IMR-90 (cell line): ENCODE measurements around the gene RSBN1L. TPM values are rescaled to one million over a fixed set of nuclear protein-coding genes. Genes with fewer than 3 reads are reported as not detected.

ENCODE experiments used
- ATAC-seq: fragments of 200-7000 bp; cut with Tn5 transposase; 2 replicates; pipeline ENCODE4 v1.9.1; 2020; ENCODE audit warnings: low read depth, mild to moderate bottlenecking, moderate library complexity
- BruUV-seq: library from RNA; stranded (reverse); fragments of 400-500 nt; replicated peaks from 2 replicates; lab custom pipeline; 2021; lab: Mats Ljungman, UMichigan
- CTCF ChIA-PET: fragments of 300-600 bp; formaldehyde crosslinking; extraction: SDS; loops from one replicate; lab custom pipeline; 2021; ENCODE audit warnings: antibody characterized with exemption; lab: Yijun Ruan, JAX
- POLR2A ChIA-PET: fragments of 300-600 bp; sonication (Branson Sonifier 250); formaldehyde crosslinking; loops from one replicate; lab custom pipeline; 2022; ENCODE audit warnings: antibody characterized with exemption; ENCODE audit not compliant: unreplicated experiment; lab: Charles Lee
- DNase-seq: peaks from one replicate; pipeline ENCODE4 v3.0.0; 2013
- H2AFZ ChIP-seq: replicated peaks from 2 replicates; pipeline ENCODE3; 2013; ENCODE audit warnings: low read length, mild to moderate bottlenecking; ENCODE audit not compliant: poor library complexity
- H2AK5ac ChIP-seq: 2 replicates; pipeline ENCODE4 v1.6.1; 2013; ENCODE audit warnings: low read depth, low read length, inconsistent platforms
- H2AK9ac ChIP-seq: replicated peaks from 2 replicates; pipeline ENCODE3; 2013; ENCODE audit warnings: mild to moderate bottlenecking, low read depth, low read length, moderate library complexity; ENCODE audit not compliant: poor library complexity
- H2BK120ac ChIP-seq: 2 replicates; pipeline ENCODE4 v1.6.1; 2013; ENCODE audit warnings: low read depth, low read length, inconsistent platforms
- H2BK15ac ChIP-seq: 3 replicates; pipeline ENCODE4 v1.6.1; 2013; ENCODE audit warnings: low read depth, low read length, inconsistent platforms
- H2BK20ac ChIP-seq: 2 replicates; pipeline ENCODE4 v1.6.1; 2013; ENCODE audit warnings: low read depth, mild to moderate bottlenecking, inconsistent platforms, low read length, moderate library complexity
- H2BK5ac ChIP-seq: 2 replicates; pipeline ENCODE4 v1.6.1; 2013; ENCODE audit warnings: mild to moderate bottlenecking, low read depth, low read length, inconsistent platforms; ENCODE audit not compliant: poor library complexity, severe bottlenecking
- H3K14ac ChIP-seq: replicated peaks from 2 replicates; pipeline ENCODE4 v1.6.1; 2013; ENCODE audit warnings: low read depth, low read length, inconsistent platforms
- H3K18ac ChIP-seq: 2 replicates; pipeline ENCODE4 v1.6.1; 2013; ENCODE audit warnings: low read depth, low read length, control low read depth
- H3K23ac ChIP-seq: 2 replicates; pipeline ENCODE4 v1.6.1; 2013; ENCODE audit warnings: low read depth, low read length, inconsistent platforms
- H3K27ac ChIP-seq: 2 replicates; pipeline ENCODE4 v1.5.1; 2013; ENCODE audit warnings: mild to moderate bottlenecking, control low read depth, low read length; ENCODE audit not compliant: insufficient read depth
- H3K27me3 ChIP-seq: 2 replicates; pipeline ENCODE4 v1.6.1; 2013; ENCODE audit warnings: low read length; ENCODE audit not compliant: control insufficient read depth, insufficient read depth
- H3K36me3 ChIP-seq: 2 replicates; pipeline ENCODE4 v1.6.1; 2013; ENCODE audit warnings: low read length, mixed read lengths; ENCODE audit not compliant: control insufficient read depth, insufficient read depth
- H3K4ac ChIP-seq: 2 replicates; pipeline ENCODE4 v1.6.1; 2013; ENCODE audit warnings: low read depth, low read length, inconsistent platforms
- H3K4me1 ChIP-seq: 2 replicates; pipeline ENCODE4 v1.6.1; 2013; ENCODE audit warnings: low read length, mixed read lengths; ENCODE audit not compliant: control insufficient read depth, insufficient read depth
- H3K4me2 ChIP-seq: 2 replicates; pipeline ENCODE4 v1.6.1; 2013; ENCODE audit warnings: low read depth, mild to moderate bottlenecking, control low read depth, low read length, moderate library complexity
- H3K4me3 ChIP-seq: 2 replicates; pipeline ENCODE4 v1.5.1; 2013; ENCODE audit warnings: low read depth, mild to moderate bottlenecking, control low read depth, low read length, moderate library complexity; ENCODE audit not compliant: insufficient read depth
- H3K56ac ChIP-seq: 2 replicates; pipeline ENCODE4 v1.6.1; 2013; ENCODE audit warnings: low read length, inconsistent platforms; ENCODE audit not compliant: insufficient read depth; ENCODE audit errors: extremely low read depth
- H3K79me1 ChIP-seq, 2 experiments: 2 replicates each; pipeline ENCODE4 v1.6.1; 2013; ENCODE audit warnings: low read length in 2 of 2, inconsistent platforms in 1 of 2, low read depth in 1 of 2
- H3K9ac ChIP-seq: 2 replicates; pipeline ENCODE4 v1.6.1; 2013; ENCODE audit warnings: low read depth, low read length, control low read depth
- H3K9me1 ChIP-seq: 2 replicates; pipeline ENCODE4 v1.6.1; 2013; ENCODE audit warnings: low read length, inconsistent platforms; ENCODE audit not compliant: insufficient read depth
- H3K9me3 ChIP-seq: 2 replicates; pipeline ENCODE4 v1.6.1; 2013; ENCODE audit warnings: low read length; ENCODE audit not compliant: control insufficient read depth, insufficient read depth
- H4K20me1 ChIP-seq: 2 replicates; pipeline ENCODE4 v1.6.1; 2013; ENCODE audit warnings: low read length, inconsistent platforms; ENCODE audit not compliant: insufficient read depth
- H4K5ac ChIP-seq: 2 replicates; pipeline ENCODE4 v1.6.1; 2013; ENCODE audit warnings: mild to moderate bottlenecking, low read depth, low read length, control low read depth
- H4K8ac ChIP-seq, 2 experiments: 2 replicates each; pipeline ENCODE4 v1.6.1; 2013; ENCODE audit warnings: low read depth in 2 of 2, low read length in 2 of 2, control low read depth in 1 of 2, inconsistent platforms in 1 of 2
- H4K91ac ChIP-seq: 2 replicates; pipeline ENCODE4 v1.6.1; 2013; ENCODE audit warnings: low read depth, low read length, inconsistent platforms; ENCODE audit not compliant: insufficient read depth
- BHLHE40 ChIP-seq: fragments of 150-350 bp; IDR thresholded peaks from 2 replicates; pipeline ENCODE4 v1.6.1; 2016; ENCODE audit warnings: mild to moderate bottlenecking, low read depth, low read length
- CEBPB ChIP-seq: IDR thresholded peaks from 2 replicates; pipeline ENCODE4 v1.6.1; 2012; ENCODE audit warnings: low read depth, low read length, improper control_type of control experiment
- CHD1 ChIP-seq: IDR thresholded peaks from 2 replicates; pipeline ENCODE4 v1.6.1; 2012; ENCODE audit warnings: low read depth, low read length, improper control_type of control experiment
- CTCF ChIP-seq: conservative IDR thresholded peaks from 2 replicates; pipeline ENCODE4 v1.5.1; 2012; ENCODE audit warnings: mild to moderate bottlenecking, low read depth, low read length, improper control_type of control experiment
- ELK1 ChIP-seq: fragments of 150-350 bp; IDR thresholded peaks from 2 replicates; pipeline ENCODE4 v1.6.1; 2016; ENCODE audit warnings: low read depth, mild to moderate bottlenecking, low read length, moderate library complexity, borderline replicate concordance
- MXI1 ChIP-seq: IDR thresholded peaks from 2 replicates; pipeline ENCODE4 v1.6.1; 2012; ENCODE audit warnings: low read depth, mild to moderate bottlenecking, low read length, moderate library complexity, borderline replicate concordance
- RAD21 ChIP-seq: IDR thresholded peaks from 2 replicates; pipeline ENCODE4 v1.6.1; 2012; ENCODE audit warnings: low read length, improper control_type of control experiment
- RCOR1 ChIP-seq: IDR thresholded peaks from 2 replicates; pipeline ENCODE4 v1.6.1; 2012; ENCODE audit warnings: mild to moderate bottlenecking, low read length, improper control_type of control experiment; ENCODE audit not compliant: insufficient replicate concordance
- WGBS, 2 experiments: methylation state at CpG; one replicate each; pipeline versions ENCODE4 v1.1.5 to v1.1.7; 2013; ENCODE audit warnings: missing lambda C conversion rate in 2 of 2; ENCODE audit not compliant: insufficient read length in 1 of 2; ENCODE audit errors: extremely low coverage in 2 of 2; 5-methylcytosine and 5-hydroxymethylcytosine counted together
- dilution Hi-C: fragments of 300-500 bp; cut with HindIII; formaldehyde crosslinking; loops from one replicate; pipeline ENCODE4 v1.14.3; 2018; ENCODE audit warnings: low sequenced_read_pairs; ENCODE audit not compliant: unreplicated experiment
- in situ Hi-C: fragments of 300-500 bp; cut with MboI; formaldehyde crosslinking; loops from 3 replicates; pipeline ENCODE4 v1.14.3; 2019; ENCODE audit warnings: low sequenced_read_pairs, inconsistent platforms, mixed read lengths
- intact Hi-C: fragments of 100-400 bp; cut with micrococcal nuclease; formaldehyde crosslinking; loops from 2 replicates; pipeline ENCODE4 v1.10.0; 2022
- polyA plus RNA-seq, 3 experiments: library from polyadenylated mRNA; depleted of rRNA; stranded (reverse); fragments of >200 nt; gene quantifications; 2 replicates each; pipeline ENCODE4 v1.2.3, GENCODE V29; 2012; ENCODE audit warnings: low replicate concordance in 1 of 3
- total RNA-seq: library from RNA; depleted of rRNA; stranded (reverse); fragments of >200 nt; gene quantifications from 2 replicates; pipeline ENCODE4 v1.2.3, GENCODE V29; 2012
- TF ChIP-seq, protein P1 (sequence below): fragments of 150-350 bp; IDR thresholded peaks from 2 replicates; pipeline ENCODE4 v1.6.1; 2017; ENCODE audit warnings: mild to moderate bottlenecking, antibody characterized with exemption, low read length, low read depth

Gene RSBN1L
- total and polyA plus RNA-seq, 2 of the 4 experiments (the other 2 are of a cell fraction): 7.8 to 14.7 TPM

GRCh38 chr7:77658928-77659327, 37.3 kb upstream of the RSBN1L start:
- H3K36me3 ChIP-seq: peaks cover 28% of the 10 kb centered on the region
- no peak overlapping the region for H4K5ac ChIP-seq
- H4K91ac ChIP-seq: no peak overlapping the region
- no peak overlapping the region for H2BK20ac ChIP-seq
- no peaks in the 10 kb centered on the region for H3K9me1 ChIP-seq
- H2AK5ac ChIP-seq: no peak overlapping the region
- peaks cover 4% of the 10 kb centered on the region; the same call in 1 of the 2 replicates for H4K20me1 ChIP-seq
- H3K79me1 ChIP-seq: peaks cover 6 to 26% of the 10 kb centered on the region in 2 experiments; a peak in 3 of 4 replicates
- intact Hi-C loops (loop anchor here (5.0 kb wide), 2 partner anchors 278 to 358 kb away; no protein-coding TSS in a partner anchor), dilution Hi-C loops (no loop called here), in situ Hi-C loops (loop anchor here (5.0 to 25.0 kb wide), 2 partner anchors 93 to 278 kb away; no protein-coding TSS in a partner anchor)
- BruUV-seq: no TSS peak
- TF ChIP-seq BHLHE40 (no peak), MXI1 (no peak), CHD1 (no peak), RCOR1 (no peak), ELK1 (no peak), CTCF (no peak), RAD21 (no peak), CEBPB (no peak)
- TF ChIP-seq, protein P1, sequence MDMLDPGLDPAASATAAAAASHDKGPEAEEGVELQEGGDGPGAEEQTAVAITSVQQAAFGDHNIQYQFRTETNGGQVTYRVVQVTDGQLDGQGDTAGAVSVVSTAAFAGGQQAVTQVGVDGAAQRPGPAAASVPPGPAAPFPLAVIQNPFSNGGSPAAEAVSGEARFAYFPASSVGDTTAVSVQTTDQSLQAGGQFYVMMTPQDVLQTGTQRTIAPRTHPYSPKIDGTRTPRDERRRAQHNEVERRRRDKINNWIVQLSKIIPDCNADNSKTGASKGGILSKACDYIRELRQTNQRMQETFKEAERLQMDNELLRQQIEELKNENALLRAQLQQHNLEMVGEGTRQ: no peak
- H3K4ac ChIP-seq: no peak overlapping the region
- H3K9ac ChIP-seq: no peak overlapping the region
- H3K27me3 ChIP-seq: no peaks in the 10 kb centered on the region
- ATAC-seq (no peak), DNase-seq (no peak)
- H3K14ac ChIP-seq: no peak overlapping the region
- no peak overlapping the region for H2BK5ac ChIP-seq
- H3K4me1 ChIP-seq: peaks cover 1% of the 10 kb centered on the region; the same call in 1 of the 2 replicates
- no peaks in the 10 kb centered on the region for H3K9me3 ChIP-seq
- no peak overlapping the region for H3K18ac ChIP-seq
- no peak overlapping the region for H4K8ac ChIP-seq
- no peak overlapping the region for H3K4me2 ChIP-seq
- H2BK15ac ChIP-seq: no peak overlapping the region
- ChIA-PET POLR2A (no interaction called here), CTCF (interaction anchor here (1.0 to 1.7 kb wide), 2 partner anchors 9 to 98 kb away, joined by 3 to 5 read pairs; no protein-coding TSS in a partner anchor)
- no peak overlapping the region for H2AFZ ChIP-seq
- no peak overlapping the region for H2AK9ac ChIP-seq
- no peak overlapping the region for H2BK120ac ChIP-seq
- no peak overlapping the region for H3K4me3 ChIP-seq
- no peak overlapping the region for H3K27ac ChIP-seq
- no peak overlapping the region for H3K23ac ChIP-seq
- no peak overlapping the region for H3K56ac ChIP-seq
- 100% methylated on average over 1 of the region's 5 CpGs; no CpG with 5 or more reads in 1 of the 2 experiments for WGBS, 2 experiments
